ENCODE measurements around the gene TMPRSS3.

DNA sequence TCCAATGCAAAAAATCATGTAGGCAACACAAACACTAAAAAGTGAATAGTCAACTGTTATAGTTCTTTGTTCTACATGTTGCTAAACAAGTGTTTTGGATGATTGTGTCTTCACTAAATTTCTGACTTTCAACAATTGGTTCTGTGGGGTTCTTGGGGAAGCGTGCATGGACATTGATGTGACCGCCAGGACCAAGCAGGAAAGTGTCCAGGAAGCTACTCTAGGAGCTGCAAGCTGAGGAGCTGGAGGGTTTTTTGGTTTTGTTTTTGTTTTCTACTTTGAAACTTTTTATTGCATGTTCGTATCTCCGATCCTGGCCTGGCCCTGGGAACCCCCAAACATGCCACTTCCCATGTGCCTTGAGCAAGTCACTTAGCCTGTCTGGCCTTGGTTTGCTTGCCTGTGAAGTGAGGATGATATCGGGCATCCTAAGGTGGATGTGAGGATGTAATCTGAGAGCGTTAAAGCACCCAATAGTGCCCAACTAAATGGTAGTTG is 8.0 kb downstream of the TMPRSS3 start:
- TF ChIP-seq RXRA (IDR thresholded peaks at IDR 0.05; ENCODE audit: borderline replicate concordance, low read depth) (no peak), RAD21 (IDR thresholded peaks at IDR 0.05; ENCODE audit: low read length) (no peak), POLR2AphosphoS5 (IDR thresholded peaks at IDR 0.05; ENCODE audit: low read depth, low read length) (no peak), TAF1 (IDR thresholded peaks at IDR 0.05; ENCODE audit: borderline replicate concordance, low read depth, low read length) (no peak), RCOR1 (IDR thresholded peaks at IDR 0.05; ENCODE audit: low read length) (no peak)
- TF ChIP-seq, protein P1, sequence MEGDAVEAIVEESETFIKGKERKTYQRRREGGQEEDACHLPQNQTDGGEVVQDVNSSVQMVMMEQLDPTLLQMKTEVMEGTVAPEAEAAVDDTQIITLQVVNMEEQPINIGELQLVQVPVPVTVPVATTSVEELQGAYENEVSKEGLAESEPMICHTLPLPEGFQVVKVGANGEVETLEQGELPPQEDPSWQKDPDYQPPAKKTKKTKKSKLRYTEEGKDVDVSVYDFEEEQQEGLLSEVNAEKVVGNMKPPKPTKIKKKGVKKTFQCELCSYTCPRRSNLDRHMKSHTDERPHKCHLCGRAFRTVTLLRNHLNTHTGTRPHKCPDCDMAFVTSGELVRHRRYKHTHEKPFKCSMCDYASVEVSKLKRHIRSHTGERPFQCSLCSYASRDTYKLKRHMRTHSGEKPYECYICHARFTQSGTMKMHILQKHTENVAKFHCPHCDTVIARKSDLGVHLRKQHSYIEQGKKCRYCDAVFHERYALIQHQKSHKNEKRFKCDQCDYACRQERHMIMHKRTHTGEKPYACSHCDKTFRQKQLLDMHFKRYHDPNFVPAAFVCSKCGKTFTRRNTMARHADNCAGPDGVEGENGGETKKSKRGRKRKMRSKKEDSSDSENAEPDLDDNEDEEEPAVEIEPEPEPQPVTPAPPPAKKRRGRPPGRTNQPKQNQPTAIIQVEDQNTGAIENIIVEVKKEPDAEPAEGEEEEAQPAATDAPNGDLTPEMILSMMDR (IDR thresholded peaks at IDR 0.05) = no peak
- TF ChIP-seq, protein P2, sequence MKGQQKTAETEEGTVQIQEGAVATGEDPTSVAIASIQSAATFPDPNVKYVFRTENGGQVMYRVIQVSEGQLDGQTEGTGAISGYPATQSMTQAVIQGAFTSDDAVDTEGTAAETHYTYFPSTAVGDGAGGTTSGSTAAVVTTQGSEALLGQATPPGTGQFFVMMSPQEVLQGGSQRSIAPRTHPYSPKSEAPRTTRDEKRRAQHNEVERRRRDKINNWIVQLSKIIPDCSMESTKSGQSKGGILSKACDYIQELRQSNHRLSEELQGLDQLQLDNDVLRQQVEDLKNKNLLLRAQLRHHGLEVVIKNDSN (IDR thresholded peaks at IDR 0.05; ENCODE audit: borderline replicate concordance, low read depth) = no peak
- TF ChIP-seq, protein P3, sequence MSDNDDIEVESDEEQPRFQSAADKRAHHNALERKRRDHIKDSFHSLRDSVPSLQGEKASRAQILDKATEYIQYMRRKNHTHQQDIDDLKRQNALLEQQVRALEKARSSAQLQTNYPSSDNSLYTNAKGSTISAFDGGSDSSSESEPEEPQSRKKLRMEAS (IDR thresholded peaks at IDR 0.05; ENCODE audit: low read depth) = no peak
